H9 (cell line): ENCODE data around the gene CFAP141. TPM values are rescaled to one million over a fixed set of nuclear protein-coding genes. Genes with fewer than 3 reads are reported as not detected.
"Not testable (repeated sequence)": the region's sequence is repeated elsewhere in the genome, so short reads cannot be mapped to it uniquely, and the experiment has no call there.

ENCODE experiments used
- DNase-seq: peaks from one replicate; pipeline ENCODE4 v3.0.0-alpha.2; 2017
- H2AFZ ChIP-seq: one replicate; pipeline ENCODE4 v1.6.1; 2013; ENCODE audit warnings: mild to moderate bottlenecking, low read length, control low read depth, moderate library complexity
- H2AK5ac ChIP-seq: 2 replicates; pipeline ENCODE4 v1.6.1; 2013; ENCODE audit warnings: low read length, control low read depth, mixed read lengths; ENCODE audit not compliant: insufficient read length
- H2BK120ac ChIP-seq: one replicate; pipeline ENCODE4 v1.6.1; 2013; ENCODE audit warnings: low read depth, mild to moderate bottlenecking, low read length, control low read depth, inconsistent platforms; ENCODE audit not compliant: poor library complexity, severe bottlenecking
- H2BK12ac ChIP-seq: 2 replicates; pipeline ENCODE4 v1.6.1; 2013; ENCODE audit warnings: low read length, control low read depth, mixed read lengths, low read depth; ENCODE audit not compliant: insufficient read length
- H2BK15ac ChIP-seq: 2 replicates; pipeline ENCODE4 v1.6.1; 2013; ENCODE audit warnings: low read depth, low read length, control low read depth
- H2BK20ac ChIP-seq: one replicate; pipeline ENCODE4 v1.6.1; 2013; ENCODE audit warnings: low read depth, mild to moderate bottlenecking, low read length, control low read depth, inconsistent platforms; ENCODE audit not compliant: poor library complexity, severe bottlenecking
- H2BK5ac ChIP-seq: 2 replicates; pipeline ENCODE4 v1.6.1; 2013; ENCODE audit warnings: low read length, control low read depth, mixed read lengths; ENCODE audit not compliant: insufficient read length
- H3K14ac ChIP-seq: 2 replicates; pipeline ENCODE4 v1.6.1; 2013; ENCODE audit warnings: low read length, control low read depth; ENCODE audit not compliant: insufficient read depth
- H3K18ac ChIP-seq: 2 replicates; pipeline ENCODE4 v1.6.1; 2013; ENCODE audit warnings: low read depth, mild to moderate bottlenecking, mixed read lengths, low read length, control low read depth; ENCODE audit not compliant: insufficient read length
- H3K23ac ChIP-seq: 2 replicates; pipeline ENCODE4 v1.6.1; 2013; ENCODE audit warnings: low read length, control low read depth, mixed read lengths, low read depth; ENCODE audit not compliant: insufficient read length
- H3K23me2 ChIP-seq: 2 replicates; pipeline ENCODE4 v1.6.1; 2013; ENCODE audit warnings: low read depth, mild to moderate bottlenecking, mixed read lengths, low read length, control low read depth; ENCODE audit not compliant: insufficient read length, poor library complexity, severe bottlenecking
- H3K27ac ChIP-seq: 2 replicates; pipeline ENCODE4 v1.5.1; 2013; ENCODE audit warnings: low read length, control low read depth, mixed read lengths, low read depth; ENCODE audit not compliant: insufficient read length
- H3K27me3 ChIP-seq: 2 replicates; pipeline ENCODE4 v1.6.1; 2013; ENCODE audit warnings: low read length, control low read depth, inconsistent platforms; ENCODE audit not compliant: insufficient read depth
- H3K4ac ChIP-seq: 2 replicates; pipeline ENCODE4 v1.6.1; 2013; ENCODE audit warnings: low read depth, mild to moderate bottlenecking, control low read depth, inconsistent platforms, low read length, moderate library complexity
- H3K4me1 ChIP-seq: 2 replicates; pipeline ENCODE4 v1.6.1; 2013; ENCODE audit warnings: low read length, control low read depth, inconsistent platforms; ENCODE audit not compliant: insufficient read depth
- H3K4me2 ChIP-seq: 2 replicates; pipeline ENCODE4 v1.6.1; 2013; ENCODE audit warnings: low read length, control low read depth, mixed read lengths; ENCODE audit not compliant: insufficient read length, insufficient read depth
- H3K56ac ChIP-seq: 2 replicates; pipeline ENCODE4 v1.6.1; 2013; ENCODE audit warnings: low read depth, mild to moderate bottlenecking, mixed read lengths, low read length, control low read depth; ENCODE audit not compliant: insufficient read length
- H3K79me1 ChIP-seq: 2 replicates; pipeline ENCODE4 v1.6.1; 2013; ENCODE audit warnings: low read depth, mild to moderate bottlenecking, moderate library complexity, low read length, control low read depth, inconsistent platforms; ENCODE audit not compliant: insufficient read depth, poor library complexity, severe bottlenecking
- H3K79me2 ChIP-seq: 2 replicates; pipeline ENCODE4 v1.6.1; 2013; ENCODE audit warnings: low read length, control low read depth, inconsistent platforms; ENCODE audit not compliant: insufficient read depth
- H3K9ac ChIP-seq: 2 replicates; pipeline ENCODE4 v1.6.1; 2013; ENCODE audit warnings: low read length, control low read depth, mixed read lengths; ENCODE audit not compliant: insufficient read length; ENCODE audit errors: extremely low read depth
- H3K9me3 ChIP-seq: one replicate; pipeline ENCODE4 v1.6.1; 2013; ENCODE audit warnings: low read depth, low read length, inconsistent platforms; ENCODE audit not compliant: control insufficient read depth
- H3T11ph ChIP-seq: one replicate; pipeline ENCODE4 v1.6.1; 2013; ENCODE audit warnings: mild to moderate bottlenecking, low read length, control low read depth, inconsistent platforms
- H4K20me1 ChIP-seq: one replicate; pipeline ENCODE4 v1.6.1; 2013; ENCODE audit not compliant: control insufficient read depth, insufficient read length, insufficient read depth
- H4K5ac ChIP-seq: 2 replicates; pipeline ENCODE4 v1.6.1; 2013; ENCODE audit warnings: low read depth, mild to moderate bottlenecking, mixed read lengths, low read length, control low read depth; ENCODE audit not compliant: insufficient read length
- H4K8ac ChIP-seq: replicated peaks from 2 replicates; pipeline ENCODE4 v1.6.1; 2013; ENCODE audit warnings: low read length, control low read depth, mixed read lengths, low read depth; ENCODE audit not compliant: insufficient read length
- H4K91ac ChIP-seq: 2 replicates; pipeline ENCODE4 v1.6.1; 2013; ENCODE audit warnings: low read depth, mild to moderate bottlenecking, moderate library complexity, mixed read lengths, low read length, control low read depth; ENCODE audit not compliant: insufficient read length
- H3K27ac Mint-ChIP-seq, 3 experiments: 2 replicates in 2 of 3; 3 replicates in 1 of 3; pipeline ENCODE4 v1.8.0; 2020 to 2021; ENCODE audit warnings: mixed read lengths in 3 of 3, mild to moderate bottlenecking in 1 of 3, moderate library complexity in 1 of 3
- H3K27me3 Mint-ChIP-seq: 2 replicates; pipeline ENCODE4 v1.8.0; 2021; ENCODE audit warnings: low read depth, mild to moderate bottlenecking, moderate library complexity, mixed read lengths
- H3K36me3 Mint-ChIP-seq, 3 experiments: 2 replicates in 2 of 3; 3 replicates in 1 of 3; pipeline ENCODE4 v1.8.0; 2020 to 2021; ENCODE audit warnings: low read depth in 3 of 3, mixed read lengths in 3 of 3; ENCODE audit not compliant: insufficient read depth in 1 of 3
- H3K4me1 Mint-ChIP-seq, 2 experiments: 2 replicates each; pipeline ENCODE4 v1.8.0; 2020; ENCODE audit warnings: mixed read lengths in 2 of 2
- H3K4me3 Mint-ChIP-seq, 2 experiments: 2 replicates in 1 of 2; 3 replicates in 1 of 2; pipeline ENCODE4 v1.8.0; 2020 to 2021; ENCODE audit warnings: mild to moderate bottlenecking in 2 of 2, mixed read lengths in 2 of 2, moderate library complexity in 1 of 2
- H3K9me3 Mint-ChIP-seq, 2 experiments: 2 replicates in 1 of 2; 3 replicates in 1 of 2; pipeline ENCODE4 v1.8.0; 2020; ENCODE audit warnings: mild to moderate bottlenecking in 2 of 2, mixed read lengths in 2 of 2, moderate library complexity in 1 of 2
- WGBS: extraction: QIAGEN DNeasy Blood & Tissue Kit; methylation state at CpG from one replicate; pipeline ENCODE4 v1.1.7; 2013; ENCODE audit warnings: missing lambda C conversion rate, low lambda C conversion rate, mixed read lengths; ENCODE audit not compliant: insufficient read length; ENCODE audit errors: extremely low coverage; 5-methylcytosine and 5-hydroxymethylcytosine counted together
- total RNA-seq: library from RNA; stranded (reverse); gene quantifications from 2 replicates; pipeline ENCODE4 v1.2.1, GENCODE V29; 2021

CFAP141 gene
- total RNA-seq, 1 experiment from 2014 or later, result not detected

- H3K23me2 ChIP-seq, H2AK5ac ChIP-seq, H3K4me2 ChIP-seq, H3K14ac ChIP-seq, H2BK15ac ChIP-seq, H3K27me3 ChIP-seq, H3K23ac ChIP-seq, H2BK120ac ChIP-seq, H4K20me1 ChIP-seq, H3K9ac ChIP-seq, H3K79me1 ChIP-seq, H3K4me3 Mint-ChIP-seq, H3K4me1 ChIP-seq, DNase-seq, H2BK12ac ChIP-seq, H4K8ac ChIP-seq, H3K4ac ChIP-seq, H3K27ac ChIP-seq, H2AFZ ChIP-seq, H3K79me2 ChIP-seq, H4K5ac ChIP-seq, H2BK20ac ChIP-seq, H4K91ac ChIP-seq, H3T11ph ChIP-seq, H2BK5ac ChIP-seq, H3K4me1 Mint-ChIP-seq, H3K9me3 ChIP-seq, H3K56ac ChIP-seq, H3K27ac Mint-ChIP-seq, H3K18ac ChIP-seq, H3K27me3 Mint-ChIP-seq, H3K9me3 Mint-ChIP-seq: not testable (repeated sequence)
- H3K36me3 Mint-ChIP-seq, result peaks cover 66 to 97% (median 89%) of the 10 kb centered on the region in 3 experiments
- WGBS, result no CpG with 5 or more reads among the region's 3 CpGs
These were observed 25.0 kb upstream of the CFAP141 start for GRCh38 chr1:154231112-154231511.
